Liver (tissue), 3 donors: Measurements from ENCODE around the gene PRKAB1.

Experiments used
- FOXA1 ChIP-seq: IDR thresholded peaks from 2 replicates; pipeline ENCODE4 v1.6.1; 2016; ENCODE audit warnings: antibody characterized with exemption
- GABPA ChIP-seq, 2 donors: IDR thresholded peaks in 1 of 2; conservative IDR thresholded peaks in 1 of 2; 2 replicates each; pipeline ENCODE4 v1.6.1; 2016; ENCODE audit warnings: antibody characterized with exemption in 2 of 2, mild to moderate bottlenecking in 1 of 2, moderate library complexity in 1 of 2
- JUND ChIP-seq, 2 donors: IDR thresholded peaks; 2 replicates each; pipeline ENCODE4 v1.6.1; 2016; ENCODE audit warnings: antibody characterized with exemption in 2 of 2
- RAD21 ChIP-seq, 2 donors: IDR thresholded peaks; 2 replicates each; pipeline ENCODE4 v1.6.1; 2016; ENCODE audit warnings: antibody characterized with exemption in 2 of 2, mild to moderate bottlenecking in 2 of 2
- RXRA ChIP-seq, 2 donors: IDR thresholded peaks; 2 replicates each; pipeline ENCODE4 v1.6.1; 2017 to 2018; ENCODE audit warnings: antibody characterized with exemption in 2 of 2, mild to moderate bottlenecking in 1 of 2
- SP1 ChIP-seq: IDR thresholded peaks from 2 replicates; pipeline ENCODE4 v1.6.1; 2018; ENCODE audit warnings: antibody characterized with exemption, mild to moderate bottlenecking
- YY1 ChIP-seq: IDR thresholded peaks from 2 replicates; pipeline ENCODE4 v1.6.1; 2016; ENCODE audit warnings: antibody characterized with exemption, mild to moderate bottlenecking
- TF ChIP-seq, protein P1 (sequence below): fragments of 150-350 bp; IDR thresholded peaks from 2 replicates; pipeline ENCODE4 v1.5.1; 2017; ENCODE audit warnings: improper control_type of control experiment, low read depth, low read length; ENCODE audit not compliant: missing input control
- TF ChIP-seq, protein P2 (sequence below): IDR thresholded peaks from 2 replicates; pipeline ENCODE4 v1.6.1; 2016; ENCODE audit warnings: antibody characterized with exemption
- TF ChIP-seq, protein P3 (sequence below): IDR thresholded peaks from 2 replicates; pipeline ENCODE4 v1.6.1; 2016; ENCODE audit warnings: antibody characterized with exemption, mild to moderate bottlenecking
- TF ChIP-seq, protein P4 (sequence below): IDR thresholded peaks from 2 replicates; pipeline ENCODE4 v1.6.1; 2016; ENCODE audit warnings: antibody characterized with exemption
- donor health status: healthy.
- donor health status: healthy.

DNA sequence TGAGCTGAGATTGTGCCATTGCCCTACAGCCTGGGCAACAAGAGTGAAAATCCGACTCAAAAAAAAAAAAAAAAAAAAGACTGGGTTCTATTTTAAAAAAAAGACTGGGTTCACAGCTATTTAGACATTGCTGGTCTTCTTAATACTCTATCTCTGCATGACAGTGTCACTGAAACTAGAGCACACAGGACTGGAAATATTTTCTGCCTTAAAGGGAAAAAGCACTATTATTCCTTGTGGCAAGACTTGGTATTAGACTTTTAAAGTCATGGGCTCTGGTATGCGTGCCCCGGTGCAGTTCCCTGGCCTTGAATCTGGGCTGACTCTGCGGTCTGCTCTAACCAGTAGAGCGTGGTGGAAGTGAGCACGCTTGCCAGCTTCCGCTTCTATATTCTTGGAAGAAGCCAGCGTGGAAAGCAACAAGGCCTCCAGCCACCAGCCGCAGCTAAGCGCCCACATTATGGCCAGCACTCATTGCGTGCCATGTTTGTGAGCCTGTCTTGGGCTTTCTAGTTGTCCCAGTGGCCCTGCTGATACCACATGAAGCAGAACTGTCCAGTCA, 31.3 kb downstream of the PRKAB1 start:
- TF ChIP-seq, protein P1, sequence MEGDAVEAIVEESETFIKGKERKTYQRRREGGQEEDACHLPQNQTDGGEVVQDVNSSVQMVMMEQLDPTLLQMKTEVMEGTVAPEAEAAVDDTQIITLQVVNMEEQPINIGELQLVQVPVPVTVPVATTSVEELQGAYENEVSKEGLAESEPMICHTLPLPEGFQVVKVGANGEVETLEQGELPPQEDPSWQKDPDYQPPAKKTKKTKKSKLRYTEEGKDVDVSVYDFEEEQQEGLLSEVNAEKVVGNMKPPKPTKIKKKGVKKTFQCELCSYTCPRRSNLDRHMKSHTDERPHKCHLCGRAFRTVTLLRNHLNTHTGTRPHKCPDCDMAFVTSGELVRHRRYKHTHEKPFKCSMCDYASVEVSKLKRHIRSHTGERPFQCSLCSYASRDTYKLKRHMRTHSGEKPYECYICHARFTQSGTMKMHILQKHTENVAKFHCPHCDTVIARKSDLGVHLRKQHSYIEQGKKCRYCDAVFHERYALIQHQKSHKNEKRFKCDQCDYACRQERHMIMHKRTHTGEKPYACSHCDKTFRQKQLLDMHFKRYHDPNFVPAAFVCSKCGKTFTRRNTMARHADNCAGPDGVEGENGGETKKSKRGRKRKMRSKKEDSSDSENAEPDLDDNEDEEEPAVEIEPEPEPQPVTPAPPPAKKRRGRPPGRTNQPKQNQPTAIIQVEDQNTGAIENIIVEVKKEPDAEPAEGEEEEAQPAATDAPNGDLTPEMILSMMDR, result no peak
- TF ChIP-seq, protein P2, sequence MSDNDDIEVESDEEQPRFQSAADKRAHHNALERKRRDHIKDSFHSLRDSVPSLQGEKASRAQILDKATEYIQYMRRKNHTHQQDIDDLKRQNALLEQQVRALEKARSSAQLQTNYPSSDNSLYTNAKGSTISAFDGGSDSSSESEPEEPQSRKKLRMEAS, result no peak
- TF ChIP-seq SP1, result no peak
- TF ChIP-seq YY1, result no peak
- TF ChIP-seq, protein P3, sequence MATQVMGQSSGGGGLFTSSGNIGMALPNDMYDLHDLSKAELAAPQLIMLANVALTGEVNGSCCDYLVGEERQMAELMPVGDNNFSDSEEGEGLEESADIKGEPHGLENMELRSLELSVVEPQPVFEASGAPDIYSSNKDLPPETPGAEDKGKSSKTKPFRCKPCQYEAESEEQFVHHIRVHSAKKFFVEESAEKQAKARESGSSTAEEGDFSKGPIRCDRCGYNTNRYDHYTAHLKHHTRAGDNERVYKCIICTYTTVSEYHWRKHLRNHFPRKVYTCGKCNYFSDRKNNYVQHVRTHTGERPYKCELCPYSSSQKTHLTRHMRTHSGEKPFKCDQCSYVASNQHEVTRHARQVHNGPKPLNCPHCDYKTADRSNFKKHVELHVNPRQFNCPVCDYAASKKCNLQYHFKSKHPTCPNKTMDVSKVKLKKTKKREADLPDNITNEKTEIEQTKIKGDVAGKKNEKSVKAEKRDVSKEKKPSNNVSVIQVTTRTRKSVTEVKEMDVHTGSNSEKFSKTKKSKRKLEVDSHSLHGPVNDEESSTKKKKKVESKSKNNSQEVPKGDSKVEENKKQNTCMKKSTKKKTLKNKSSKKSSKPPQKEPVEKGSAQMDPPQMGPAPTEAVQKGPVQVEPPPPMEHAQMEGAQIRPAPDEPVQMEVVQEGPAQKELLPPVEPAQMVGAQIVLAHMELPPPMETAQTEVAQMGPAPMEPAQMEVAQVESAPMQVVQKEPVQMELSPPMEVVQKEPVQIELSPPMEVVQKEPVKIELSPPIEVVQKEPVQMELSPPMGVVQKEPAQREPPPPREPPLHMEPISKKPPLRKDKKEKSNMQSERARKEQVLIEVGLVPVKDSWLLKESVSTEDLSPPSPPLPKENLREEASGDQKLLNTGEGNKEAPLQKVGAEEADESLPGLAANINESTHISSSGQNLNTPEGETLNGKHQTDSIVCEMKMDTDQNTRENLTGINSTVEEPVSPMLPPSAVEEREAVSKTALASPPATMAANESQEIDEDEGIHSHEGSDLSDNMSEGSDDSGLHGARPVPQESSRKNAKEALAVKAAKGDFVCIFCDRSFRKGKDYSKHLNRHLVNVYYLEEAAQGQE, result no peak
- no peak for TF ChIP-seq GABPA (IDR thresholded peaks at IDR 0.05 in 1 of 2, conservative IDR thresholded peaks at IDR 0.05 in 1 of 2)
- no peak for TF ChIP-seq FOXA1
- TF ChIP-seq RXRA (IDR thresholded peaks at IDR 0.05), result no peak
- no peak for TF ChIP-seq RAD21 (IDR thresholded peaks at IDR 0.05)
- no peak for TF ChIP-seq JUND (IDR thresholded peaks at IDR 0.05)
- TF ChIP-seq, protein P4, sequence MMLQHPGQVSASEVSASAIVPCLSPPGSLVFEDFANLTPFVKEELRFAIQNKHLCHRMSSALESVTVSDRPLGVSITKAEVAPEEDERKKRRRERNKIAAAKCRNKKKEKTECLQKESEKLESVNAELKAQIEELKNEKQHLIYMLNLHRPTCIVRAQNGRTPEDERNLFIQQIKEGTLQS, result no peak
